Measurements from ENCODE around the gene WDFY2.
"Not testable (repeated sequence)": the region's sequence is repeated elsewhere in the genome, so short reads cannot be mapped to it uniquely, and the experiment has no call there.

Gene WDFY2

GRCh38 chr13:51564671-51565070 lies 19.6 kb upstream of the WDFY2 start:
- H3K4me3 ChIP-seq (ENCODE audit: low read depth, low read length) = no peak overlapping the region
- TF ChIP-seq CTCF (IDR thresholded peaks at IDR 0.05; ENCODE audit: low read depth, low read length) = no peak

GRCh38 chr13:51569001-51569400 lies 15.3 kb upstream of the WDFY2 start:
- H3K4me3 ChIP-seq (ENCODE audit: low read depth, low read length) = not testable (repeated sequence)

- TF ChIP-seq CTCF (IDR thresholded peaks at IDR 0.05; ENCODE audit: low read depth, low read length) = no peak
- no peak overlapping the region for H3K4me3 ChIP-seq (ENCODE audit: low read depth, low read length)
These were observed 7.5 kb upstream of the WDFY2 start for GRCh38 chr13:51576754-51577153.

- no peak overlapping the region for H3K4me3 ChIP-seq (ENCODE audit: low read depth, low read length)
- TF ChIP-seq CTCF (IDR thresholded peaks at IDR 0.05; ENCODE audit: low read depth, low read length) = no peak
These were observed 6.6 kb upstream of the WDFY2 start for GRCh38 chr13:51577690-51578089.

GRCh38 chr13:51579676-51580075 lies 4.6 kb upstream of the WDFY2 start:
- no peak for TF ChIP-seq CTCF (IDR thresholded peaks at IDR 0.05; ENCODE audit: low read depth, low read length)

GRCh38 chr13:51581148-51581820 lies 3.0 kb upstream of the WDFY2 start:
- H3K4me3 ChIP-seq (ENCODE audit: low read depth, low read length) = no peak overlapping the region
- TF ChIP-seq CTCF (IDR thresholded peaks at IDR 0.05; ENCODE audit: low read depth, low read length) = no peak

More at GRCh38 chr13:51579676-51580075, 4.6 kb upstream of the WDFY2 start:
- no peak overlapping the region for H3K4me3 ChIP-seq (ENCODE audit: low read depth, low read length)

- peak overlapping the region; percentile 55 for H3K4me3 ChIP-seq (ENCODE audit: low read depth, low read length)
- TF ChIP-seq CTCF (IDR thresholded peaks at IDR 0.05; ENCODE audit: low read depth, low read length) = no peak
These were observed 790 bp upstream of the WDFY2 start for GRCh38 chr13:51583469-51583874.
